Caco-2 (cell line): ENCODE measurements around the gene SMC1B. TPM values are rescaled to one million over a fixed set of nuclear protein-coding genes. Genes with fewer than 3 reads are reported as not detected.

Experiments
- BruUV-seq: library from RNA; stranded (reverse); fragments of 400-500 nt; replicated peaks from 2 replicates; lab custom pipeline; 2021; lab: Mats Ljungman, UMichigan
- CTCF ChIA-PET: fragments of 300-600 bp; sonication (Branson Sonifier 250); formaldehyde crosslinking; loops from one replicate; lab custom pipeline; 2022; ENCODE audit warnings: antibody characterized with exemption; lab: Charles Lee
- POLR2A ChIA-PET: fragments of 300-600 bp; sonication (Branson Sonifier 250); formaldehyde crosslinking; loops from one replicate; lab custom pipeline; 2022; ENCODE audit warnings: antibody characterized with exemption; lab: Charles Lee
- DNase-seq, 2 experiments: peaks; one replicate each; pipeline versions ENCODE4 v3.0.0 to v3.0.0-alpha.2; 2020 to 2022
- H3K27me3 ChIP-seq: replicated peaks from 2 replicates; pipeline ENCODE4 v1.6.0; 2011; ENCODE audit warnings: low read length; ENCODE audit not compliant: control insufficient read depth, insufficient read depth
- H3K36me3 ChIP-seq: 2 replicates; pipeline ENCODE4 v1.5.1; 2011; ENCODE audit warnings: low read length; ENCODE audit not compliant: control insufficient read depth, insufficient read depth
- H3K4me1 ChIP-seq: fragments of 250-450 bp; sonication (Bioruptor Pico); 2 replicates; pipeline ENCODE4 v1.5.1; 2020; ENCODE audit warnings: mild to moderate bottlenecking
- H3K4me3 ChIP-seq: 2 replicates; pipeline ENCODE4 v1.5.1; 2011; ENCODE audit warnings: low read depth, mild to moderate bottlenecking, control low read depth, low read length
- H3K9me3 ChIP-seq: fragments of 250-450 bp; sonication (Bioruptor Pico); 2 replicates; pipeline ENCODE4 v1.5.1; 2020; ENCODE audit warnings: mild to moderate bottlenecking, moderate library complexity
- H3K27ac Mint-ChIP-seq: one replicate; pipeline ENCODE4 v1.8.0; 2022; ENCODE audit warnings: mixed read lengths; ENCODE audit not compliant: unreplicated experiment
- H3K27me3 Mint-ChIP-seq: one replicate; pipeline ENCODE4 v1.8.0; 2022; ENCODE audit warnings: mixed read lengths; ENCODE audit not compliant: insufficient read depth, unreplicated experiment
- H3K36me3 Mint-ChIP-seq: one replicate; pipeline ENCODE4 v1.8.0; 2022; ENCODE audit warnings: mild to moderate bottlenecking, mixed read lengths; ENCODE audit not compliant: insufficient read depth, unreplicated experiment
- H3K4me1 Mint-ChIP-seq: one replicate; pipeline ENCODE4 v1.8.0; 2022; ENCODE audit warnings: low read depth, mixed read lengths; ENCODE audit not compliant: unreplicated experiment
- H3K4me3 Mint-ChIP-seq: one replicate; pipeline ENCODE4 v1.8.0; 2022; ENCODE audit warnings: mild to moderate bottlenecking, moderate library complexity, mixed read lengths; ENCODE audit not compliant: unreplicated experiment
- H3K9me3 Mint-ChIP-seq: one replicate; pipeline ENCODE4 v1.8.0; 2022; ENCODE audit warnings: mixed read lengths; ENCODE audit not compliant: unreplicated experiment
- CTCF ChIP-seq, 2 experiments: fragments of 200-600 bp in 1 of 2; IDR thresholded peaks; 1 replicate in 1 of 2; 2 replicates in 1 of 2; pipeline versions ENCODE4 v1.5.1 to v1.8.0; 2011 to 2022; ENCODE audit warnings: antibody characterized with exemption in 1 of 2, control low read depth in 1 of 2, inconsistent platforms in 1 of 2, low read depth in 1 of 2, low read length in 1 of 2, mild to moderate bottlenecking in 1 of 2, moderate library complexity in 1 of 2; ENCODE audit not compliant: insufficient read depth in 1 of 2, severe bottlenecking in 1 of 2, unreplicated experiment in 1 of 2
- intact Hi-C: fragments of 100-400 bp; cut with micrococcal nuclease; formaldehyde crosslinking; loops from one replicate; pipeline ENCODE4 v1.10.0; 2022; ENCODE audit not compliant: unreplicated experiment
- total RNA-seq: library from RNA; stranded (reverse); gene quantifications from 2 replicates; pipeline ENCODE4 v1.2.3, GENCODE V29; 2022

SMC1B gene
- total RNA-seq, 1 experiment from 2014 or later = 5.3 TPM

GRCh38 chr22:45338795-45339194 lies 74.6 kb downstream of the SMC1B start:
- peaks cover 69% of the 10 kb centered on the region for H3K36me3 Mint-ChIP-seq
- Histone ChIP-seq H3K9me3 (no peaks in the 10 kb centered on the region), H3K4me1 (no peaks in the 10 kb centered on the region), H3K4me3 (no peak overlapping the region), H3K36me3 (peaks cover 2% of the 10 kb centered on the region; the same call in 1 of the 2 replicates), H3K27me3 (no peaks in the 10 kb centered on the region)
- H3K9me3 Mint-ChIP-seq = no peaks in the 10 kb centered on the region
- CTCF ChIA-PET = no interaction called here
- no peak for TF ChIP-seq CTCF (IDR thresholded peaks at IDR 0.05; ENCODE audit: insufficient read depth in 1 of 2, low read depth in 1 of 2, low read length in 1 of 2, severe bottlenecking in 1 of 2, unreplicated experiment in 1 of 2)
- H3K27me3 Mint-ChIP-seq = no peaks in the 10 kb centered on the region
- POLR2A ChIA-PET = no interaction called here
- H3K27ac Mint-ChIP-seq = no peak overlapping the region
- H3K4me1 Mint-ChIP-seq = no peaks in the 10 kb centered on the region
- intact Hi-C loops = no loop called here
- no peak for DNase-seq
- H3K4me3 Mint-ChIP-seq = no peak overlapping the region
- BruUV-seq = no TSS peak

GRCh38 chr22:45337536-45337935 lies 75.9 kb downstream of the SMC1B start:
- Mint-ChIP-seq H3K4me1 (no peaks in the 10 kb centered on the region), H3K9me3 (no peaks in the 10 kb centered on the region), H3K36me3 (peaks cover 77% of the 10 kb centered on the region), H3K4me3 (no peak overlapping the region), H3K27ac (no peak overlapping the region), H3K27me3 (no peaks in the 10 kb centered on the region)
- Histone ChIP-seq H3K27me3 (no peaks in the 10 kb centered on the region), H3K4me1 (no peaks in the 10 kb centered on the region), H3K4me3 (no peak overlapping the region), H3K9me3 (no peaks in the 10 kb centered on the region), H3K36me3 (peaks cover 2% of the 10 kb centered on the region; the same call in 1 of the 2 replicates)
- POLR2A ChIA-PET = no interaction called here
- intact Hi-C loops = no loop called here
- no peak for TF ChIP-seq CTCF (IDR thresholded peaks at IDR 0.05; ENCODE audit: insufficient read depth in 1 of 2, low read depth in 1 of 2, low read length in 1 of 2, severe bottlenecking in 1 of 2, unreplicated experiment in 1 of 2)
- DNase-seq = no peak
- CTCF ChIA-PET = no interaction called here
- BruUV-seq = no TSS peak

DNA sequence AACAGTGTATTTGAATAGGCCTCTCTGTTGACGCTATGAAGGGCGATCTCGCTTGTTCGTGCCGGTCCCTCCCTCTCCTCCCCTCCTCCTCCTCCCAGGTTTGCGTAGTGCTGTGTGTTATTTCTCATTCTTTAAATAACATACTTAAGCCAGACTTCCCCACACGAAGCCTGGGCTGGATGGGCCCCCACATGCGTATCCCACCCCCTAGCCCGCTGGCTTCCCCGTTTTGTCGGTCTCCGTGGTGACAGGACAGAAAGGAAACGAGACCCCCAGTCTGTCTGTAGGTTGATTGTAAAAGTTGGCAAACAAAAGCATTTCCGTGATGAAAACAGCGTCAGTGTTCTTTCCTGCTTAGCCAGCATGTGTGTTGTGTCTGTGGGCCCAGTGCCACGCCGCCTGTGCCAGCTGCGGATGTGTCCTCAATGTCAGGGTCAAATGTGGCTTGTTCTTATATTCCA lies 76.4 kb downstream of the SMC1B start:
- no peak for DNase-seq
- Histone ChIP-seq H3K27me3 (no peaks in the 10 kb centered on the region), H3K36me3 (peaks cover 2% of the 10 kb centered on the region; the same call in 1 of the 2 replicates), H3K4me3 (no peak overlapping the region), H3K4me1 (no peaks in the 10 kb centered on the region), H3K9me3 (no peaks in the 10 kb centered on the region)
- peaks cover 80% of the 10 kb centered on the region for H3K36me3 Mint-ChIP-seq
- intact Hi-C loops = no loop called here
- H3K4me3 Mint-ChIP-seq = no peak overlapping the region
- no peak for TF ChIP-seq CTCF (IDR thresholded peaks at IDR 0.05; ENCODE audit: insufficient read depth in 1 of 2, low read depth in 1 of 2, low read length in 1 of 2, severe bottlenecking in 1 of 2, unreplicated experiment in 1 of 2)
- ChIA-PET CTCF (no interaction called here), POLR2A (no interaction called here)
- BruUV-seq = no TSS peak
- H3K4me1 Mint-ChIP-seq = no peaks in the 10 kb centered on the region
- H3K27me3 Mint-ChIP-seq = no peaks in the 10 kb centered on the region
- H3K27ac Mint-ChIP-seq = no peak overlapping the region
- H3K9me3 Mint-ChIP-seq = no peaks in the 10 kb centered on the region
